ENCODE results near the gene SP110.

The SP110 gene

DNA sequence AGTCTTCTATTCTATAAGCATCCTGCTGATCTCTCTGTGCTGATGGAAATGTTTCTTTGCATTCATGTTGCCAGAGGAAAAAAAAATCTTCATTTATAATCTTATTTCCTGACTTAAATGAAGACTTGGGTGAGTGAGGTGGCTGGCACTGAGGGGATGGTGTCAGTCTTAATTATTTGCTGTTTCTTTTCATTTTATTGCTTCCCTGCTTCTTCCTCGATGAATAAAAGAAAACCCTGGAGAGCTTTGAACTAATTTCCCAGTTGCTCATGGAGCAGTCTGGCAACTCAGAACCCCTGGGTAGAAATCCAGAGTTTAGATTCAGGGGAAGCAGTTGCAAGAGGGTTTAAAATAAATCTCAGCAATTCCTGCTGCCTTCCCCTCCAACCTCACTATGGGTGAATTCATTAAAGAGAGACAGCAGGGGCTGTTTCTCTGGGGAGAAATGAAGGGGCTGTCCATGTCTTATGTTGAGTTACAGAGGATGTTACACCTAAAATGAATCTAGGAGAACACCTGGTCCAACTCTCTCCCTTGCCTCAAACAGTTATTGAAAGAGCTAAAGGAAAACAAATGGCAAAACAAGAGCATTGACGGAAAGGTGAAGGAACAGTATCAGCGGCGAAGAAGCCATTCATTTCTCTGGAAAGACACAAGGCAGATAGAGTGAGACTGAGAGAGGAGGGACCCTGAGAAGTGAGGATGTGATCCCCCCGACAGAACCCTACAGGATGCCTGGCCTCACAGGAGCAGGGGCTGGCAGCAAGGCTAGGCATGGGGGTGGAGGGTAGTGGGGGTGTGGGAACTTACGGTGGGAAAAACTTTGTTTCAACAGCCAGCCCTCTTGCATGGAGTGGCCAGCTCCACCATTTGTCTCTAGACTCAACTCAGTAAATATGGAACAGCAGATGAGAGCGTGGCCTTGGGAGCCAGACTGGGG, 41.0 kb downstream of the SP110 start:
- H3K4me3 ChIP-seq (ENCODE audit: low read depth, low read length): no peak overlapping the region

GRCh38 chr2:230176996-230177395, 42.8 kb downstream of the SP110 start:
- no peak overlapping the region for H3K4me3 ChIP-seq (ENCODE audit: low read depth, low read length)
- DNase-seq (ENCODE audit: low read depth): no peak

More for the DNA sequence above, 41.0 kb downstream of the SP110 start:
- no peak for DNase-seq (ENCODE audit: low read depth)

DNA sequence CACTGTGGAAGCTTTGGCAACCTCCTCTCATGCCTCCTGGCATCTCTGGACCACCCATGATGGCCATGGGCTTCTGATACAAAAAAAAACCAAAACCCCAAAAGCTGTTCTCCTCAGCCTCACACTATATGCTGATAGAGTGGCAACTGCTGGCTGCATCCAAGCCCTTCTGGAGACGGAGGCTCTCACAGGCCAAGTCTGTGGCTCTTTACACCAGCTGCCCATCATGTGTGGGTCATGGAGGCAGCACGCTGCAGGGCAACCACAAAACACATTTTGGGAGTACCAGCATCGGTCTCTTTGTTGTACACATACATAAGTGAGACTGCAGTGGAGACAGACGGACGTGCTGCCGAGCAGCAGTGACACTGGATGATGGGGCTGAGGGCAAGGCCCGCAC, 45.3 kb downstream of the SP110 start:
- no peak for DNase-seq (ENCODE audit: low read depth)
- no peak overlapping the region for H3K4me3 ChIP-seq (ENCODE audit: low read depth, low read length)

- H3K4me3 ChIP-seq (ENCODE audit: low read depth, low read length): no peak overlapping the region
- no peak for DNase-seq (ENCODE audit: low read depth)
These were observed 46.9 kb downstream of the SP110 start for GRCh38 chr2:230172852-230173251.

DNA sequence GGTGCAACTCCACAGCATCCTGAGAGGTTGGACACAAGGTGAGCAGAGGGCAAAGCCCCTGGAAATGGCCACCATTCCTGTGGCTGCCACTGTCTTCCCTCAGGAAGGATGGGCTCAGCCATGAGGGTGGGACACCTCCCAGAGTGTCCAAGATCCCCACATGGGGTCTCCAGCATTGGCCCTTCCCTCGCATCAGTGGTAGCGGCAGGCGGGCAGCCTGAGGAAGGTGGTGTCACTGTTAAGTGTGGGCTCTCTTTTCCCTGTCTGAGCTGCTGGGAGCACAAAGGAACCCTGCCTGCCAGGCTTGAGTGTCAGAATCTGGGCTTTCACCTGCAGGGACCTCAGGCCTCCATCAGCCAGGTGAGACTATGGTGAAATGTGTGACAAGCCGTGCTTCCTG, 47.6 kb downstream of the SP110 start:
- H3K4me3 ChIP-seq (ENCODE audit: low read depth, low read length): no peak overlapping the region
- no peak for DNase-seq (ENCODE audit: low read depth)

DNA sequence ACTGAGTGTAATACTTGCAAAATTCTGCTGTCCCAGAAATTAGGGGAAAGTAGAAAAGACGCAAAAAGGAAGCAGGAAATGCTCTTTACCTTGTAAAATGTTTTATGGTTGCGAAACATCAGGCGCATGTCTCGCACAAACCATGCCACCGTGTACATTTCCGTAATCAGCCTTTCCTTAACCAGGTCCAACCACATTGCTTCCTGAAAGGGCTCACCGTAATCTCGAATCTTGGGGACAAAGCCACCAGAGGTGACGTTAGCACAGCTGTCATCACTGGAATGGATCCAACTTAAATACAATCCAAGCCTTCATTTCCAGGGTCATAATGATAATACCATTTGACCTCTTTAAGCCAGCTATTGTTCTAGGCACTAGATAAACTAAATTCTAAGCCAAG, 49.3 kb downstream of the SP110 start:
- H3K4me3 ChIP-seq (ENCODE audit: low read depth, low read length): no peak overlapping the region
- DNase-seq (ENCODE audit: low read depth): no peak

- no peak overlapping the region for H3K4me3 ChIP-seq (ENCODE audit: low read depth, low read length)
- no peak for DNase-seq (ENCODE audit: low read depth)
These were observed 53.1 kb downstream of the SP110 start for GRCh38 chr2:230166557-230167170.

GRCh38 chr2:230164139-230164538, 55.6 kb downstream of the SP110 start:
- DNase-seq (ENCODE audit: low read depth): no peak
- no peak overlapping the region for H3K4me3 ChIP-seq (ENCODE audit: low read depth, low read length)

DNA sequence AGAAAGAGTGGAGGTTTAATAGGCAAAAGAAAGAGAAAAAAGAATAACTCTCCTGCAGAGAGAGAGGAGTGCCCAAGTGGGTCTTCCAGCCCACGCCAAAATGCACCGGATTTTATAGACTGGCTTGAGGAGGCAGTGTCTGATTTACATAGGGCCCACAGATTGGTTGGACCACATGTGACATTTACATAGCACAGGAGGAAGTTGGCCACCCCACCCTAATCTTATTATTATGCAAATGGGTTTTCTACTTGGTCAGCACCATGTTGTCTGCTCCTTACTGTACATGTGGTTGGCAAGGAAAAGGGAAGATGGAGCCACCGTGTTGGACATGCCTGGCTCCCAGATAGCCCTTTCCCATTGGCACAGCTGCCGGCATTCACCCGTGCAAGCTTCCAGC, 56.8 kb downstream of the SP110 start:
- DNase-seq (ENCODE audit: low read depth): no peak
- H3K4me3 ChIP-seq (ENCODE audit: low read depth, low read length): no peak overlapping the region

DNA sequence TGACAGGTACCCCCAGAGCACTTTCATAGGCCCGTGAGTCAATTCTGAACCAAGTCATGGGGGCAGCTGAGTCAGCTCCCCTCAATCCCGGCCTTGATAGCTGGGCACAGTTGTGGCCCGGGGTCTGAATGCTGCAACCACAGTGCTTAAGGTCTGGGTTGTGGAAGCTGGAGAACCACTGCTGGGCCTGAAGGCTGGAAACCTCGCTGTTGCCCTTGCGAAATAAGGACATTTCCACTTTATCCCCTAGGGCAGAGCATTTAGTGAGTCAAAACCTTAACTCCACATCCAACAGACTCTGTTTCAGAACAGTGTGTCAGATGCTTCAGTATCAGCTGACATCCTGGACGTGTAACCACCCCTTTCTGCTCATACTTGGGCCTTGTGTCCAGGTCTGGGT, 58.6 kb downstream of the SP110 start:
- H3K4me3 ChIP-seq (ENCODE audit: low read depth, low read length): no peak overlapping the region
- DNase-seq (ENCODE audit: low read depth): peak; percentile 55

DNA sequence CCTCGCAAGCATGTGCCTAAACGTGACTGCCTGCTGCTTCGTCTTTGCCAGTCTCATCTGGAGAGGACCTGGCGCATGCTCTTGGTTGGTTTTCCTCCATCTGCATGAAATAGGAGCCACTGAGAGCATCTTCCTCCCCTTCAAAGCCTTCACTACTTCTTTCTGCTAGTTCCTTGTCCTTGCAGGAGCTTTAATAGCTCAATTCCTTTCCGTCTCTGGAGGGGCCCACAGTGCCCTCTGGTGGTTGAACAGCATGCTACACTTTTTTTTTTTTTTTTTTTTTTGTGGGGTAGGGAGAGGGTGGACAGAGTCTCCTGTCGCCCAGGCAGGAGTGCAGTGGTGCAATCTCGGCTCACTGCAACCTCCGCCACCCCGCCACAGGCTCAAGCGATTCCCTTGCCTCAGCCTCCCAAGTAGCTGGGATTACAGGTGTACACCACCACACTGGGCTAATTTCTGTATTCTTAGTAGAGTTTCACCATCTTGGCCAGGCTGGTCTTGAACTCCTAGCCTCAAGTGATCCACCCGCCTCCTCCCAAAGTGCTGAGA, 59.6 kb downstream of the SP110 start:
- H3K4me3 ChIP-seq (ENCODE audit: low read depth, low read length): no peak overlapping the region

DNA sequence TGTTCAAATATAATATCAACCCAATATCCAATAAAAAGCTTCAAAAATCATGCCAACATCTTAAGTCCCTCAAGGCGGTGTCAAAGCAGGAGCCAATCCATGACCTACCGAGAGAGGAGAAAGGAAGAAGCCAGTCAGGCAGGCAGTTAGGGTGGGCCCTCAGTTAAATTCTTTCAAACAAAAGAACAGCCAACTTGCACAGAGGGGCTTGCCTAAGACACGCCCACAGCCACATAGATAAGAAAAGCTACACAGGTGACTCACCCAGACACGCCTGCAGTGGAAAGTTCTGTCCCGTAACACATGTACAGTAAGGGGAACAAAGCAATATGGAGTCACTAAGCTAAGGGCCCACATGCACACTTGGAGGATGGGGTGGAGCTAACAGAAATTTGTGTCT, 61.3 kb downstream of the SP110 start:
- no peak overlapping the region for H3K4me3 ChIP-seq (ENCODE audit: low read depth, low read length)
- no peak for DNase-seq (ENCODE audit: low read depth)

More for the DNA sequence above, 59.6 kb downstream of the SP110 start:
- DNase-seq (ENCODE audit: low read depth): no peak

- H3K4me3 ChIP-seq (ENCODE audit: low read depth, low read length): no peak overlapping the region
- no peak for DNase-seq (ENCODE audit: low read depth)
These were observed 62.7 kb downstream of the SP110 start for GRCh38 chr2:230156782-230157699.

DNA sequence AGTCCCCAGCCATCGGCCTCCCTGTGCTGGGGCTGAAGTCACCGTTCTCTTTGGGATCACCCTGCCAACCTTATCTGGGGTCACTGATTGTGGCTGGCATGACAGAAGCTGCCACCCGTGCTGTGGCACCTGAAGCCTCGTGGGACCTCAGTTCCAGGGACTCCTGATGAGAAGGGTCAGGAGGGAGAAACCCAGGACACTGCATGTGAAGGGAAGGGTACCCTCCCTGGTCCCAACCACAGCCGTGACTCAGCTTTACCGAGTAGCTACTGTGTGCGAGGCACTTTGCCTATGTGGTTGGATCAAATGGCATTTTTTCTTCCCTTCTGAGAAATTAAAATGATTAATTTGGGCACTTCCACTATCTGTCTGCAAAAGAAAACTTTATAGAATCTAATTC, 64.4 kb downstream of the SP110 start:
- no peak for DNase-seq (ENCODE audit: low read depth)
- H3K4me3 ChIP-seq (ENCODE audit: low read depth, low read length): no peak overlapping the region

DNA sequence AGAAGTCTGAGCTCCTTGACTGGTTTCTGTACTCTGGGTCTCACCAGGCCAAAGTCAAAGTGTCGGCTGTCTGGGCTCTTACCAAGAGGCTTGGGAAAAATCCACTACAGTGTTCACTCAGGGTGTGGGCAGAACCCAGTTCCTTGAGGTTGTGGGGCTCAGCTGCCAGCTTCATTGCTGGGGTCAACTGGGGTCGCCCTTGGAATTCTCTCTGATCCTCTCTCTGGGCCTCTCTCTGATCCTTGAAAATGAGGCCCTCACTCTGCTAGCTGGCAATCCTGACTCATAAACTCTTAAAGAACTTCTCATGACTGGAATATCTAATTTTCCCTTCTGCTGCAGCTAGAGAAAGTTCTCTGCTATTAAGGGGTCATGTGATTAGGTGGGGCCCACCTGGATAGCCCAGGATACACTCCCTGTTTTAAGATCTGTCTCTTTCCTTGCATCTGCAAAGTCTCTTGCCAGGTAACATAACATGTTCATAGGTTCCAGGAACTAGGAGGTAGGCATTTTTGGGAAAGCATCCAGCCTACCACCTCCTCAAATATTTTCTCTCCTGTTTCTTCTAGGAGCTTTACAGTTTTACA, 66.3 kb downstream of the SP110 start:
- DNase-seq (ENCODE audit: low read depth): no peak
- H3K4me3 ChIP-seq (ENCODE audit: low read depth, low read length): no peak overlapping the region

GRCh38 chr2:230152334-230152733, 67.5 kb downstream of the SP110 start:
- no peak for DNase-seq (ENCODE audit: low read depth)
- H3K4me3 ChIP-seq (ENCODE audit: low read depth, low read length): no peak overlapping the region

DNA sequence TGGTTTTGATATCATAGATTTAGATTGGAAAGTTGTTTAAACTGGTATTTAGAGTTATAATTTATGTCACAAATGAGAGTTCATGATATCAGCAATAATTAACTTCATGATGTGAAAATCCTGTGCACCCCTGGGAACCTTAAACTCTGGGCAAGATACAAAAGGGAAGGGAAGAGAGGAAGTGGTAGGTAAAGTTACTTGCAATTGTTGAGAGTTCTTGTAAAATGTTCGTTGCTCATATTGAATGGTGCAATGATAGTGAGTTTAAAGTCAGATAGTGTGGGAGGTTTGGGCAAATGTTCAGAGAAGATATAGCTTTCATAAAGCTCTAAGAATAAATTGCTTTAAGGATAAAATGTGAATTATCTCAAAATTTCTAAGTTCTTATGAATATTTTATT, 75.4 kb downstream of the SP110 start:
- no peak for DNase-seq (ENCODE audit: low read depth)
- no peak overlapping the region for H3K4me3 ChIP-seq (ENCODE audit: low read depth, low read length)

- H3K4me3 ChIP-seq (ENCODE audit: low read depth, low read length): no peak overlapping the region
- DNase-seq (ENCODE audit: low read depth): no peak
These were observed 79.1 kb downstream of the SP110 start for GRCh38 chr2:230140667-230141066.

- DNase-seq (ENCODE audit: low read depth): no peak
These were observed 81.8 kb downstream of the SP110 start for GRCh38 chr2:230137902-230138539.

More at GRCh38 chr2:230137902-230138539, 81.8 kb downstream of the SP110 start:
- no peak overlapping the region for H3K4me3 ChIP-seq (ENCODE audit: low read depth, low read length)
